Activated CD8-positive, alpha-beta memory T cell treated with anti-CD3 and anti-CD28 coated beads for 36 hours (primary cell): ENCODE data around the gene PSMG3. TPM values are rescaled to one million over a fixed set of nuclear protein-coding genes. Genes with fewer than 3 reads are reported as not detected.

Experiments used
- CTCF ChIA-PET: fragments of 350-600 bp; sonication (Branson Sonifier 250); formaldehyde crosslinking; loops from one replicate; lab custom pipeline; 2021; ENCODE audit warnings: antibody characterized with exemption; lab: Charles Lee
- POLR2A ChIA-PET: fragments of 350-600 bp; sonication (Branson Sonifier 250); formaldehyde crosslinking; loops from one replicate; lab custom pipeline; 2021; ENCODE audit warnings: antibody characterized with exemption; lab: Charles Lee
- total RNA-seq, 2 experiments: library from RNA; stranded (reverse); gene quantifications; one replicate each; pipeline ENCODE4 v1.2.3, GENCODE V29; 2021

Gene PSMG3
- total RNA-seq, 2 experiments from 2014 or later = 69.9 to 74.6 TPM

DNA sequence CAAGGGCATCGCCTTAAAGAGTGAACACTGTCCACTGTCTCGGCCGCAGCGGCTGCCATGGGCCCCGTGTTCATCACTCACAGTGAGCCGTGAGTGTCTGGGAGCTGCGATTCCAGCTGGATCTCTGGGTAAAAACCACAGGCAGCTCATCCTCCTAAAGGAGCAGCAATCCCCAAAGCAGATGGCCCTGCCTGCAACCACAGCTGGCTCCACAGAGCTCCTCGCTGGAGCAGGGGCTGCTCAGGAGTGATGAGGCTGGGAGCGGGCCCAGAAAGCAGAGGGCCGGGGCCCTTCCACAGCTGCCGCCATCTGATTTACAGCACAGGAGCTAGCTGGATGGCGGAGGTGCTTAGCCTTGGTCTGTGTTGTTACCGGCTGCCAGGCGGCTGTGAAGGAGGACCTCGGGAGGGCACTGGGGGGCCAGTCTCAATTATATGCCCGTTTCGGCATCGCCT lies 7.2 kb downstream of the PSMG3 start:
- POLR2A ChIA-PET = no interaction called here
- CTCF ChIA-PET = interaction anchor here (0.6 kb wide), 1 partner anchor 38 kb away, joined by 3 read pairs; no protein-coding TSS in a partner anchor

DNA sequence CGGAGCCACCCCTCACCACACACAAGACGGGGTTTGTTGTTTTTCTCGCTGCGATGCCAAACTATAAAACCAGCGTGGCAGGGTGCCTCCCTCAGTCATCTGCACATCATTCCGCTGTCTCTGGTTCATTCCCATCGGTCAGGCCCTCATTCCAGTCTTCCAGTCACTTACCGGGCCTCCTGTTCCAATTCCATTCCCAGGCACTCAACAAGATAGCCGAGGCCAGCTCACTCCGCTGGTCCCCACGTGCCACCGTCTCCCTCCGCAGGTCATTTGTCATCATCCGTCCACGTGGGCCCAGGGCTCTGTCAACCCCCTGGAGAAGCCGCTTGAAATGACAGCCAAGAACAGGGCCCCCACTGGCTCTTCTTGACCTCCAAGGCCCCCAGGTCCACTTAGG lies 7.7 kb downstream of the PSMG3 start:
- ChIA-PET CTCF (interaction anchor here (0.6 kb wide), 1 partner anchor 96 kb away, joined by 3 read pairs; no protein-coding TSS in a partner anchor), POLR2A (no interaction called here)

DNA sequence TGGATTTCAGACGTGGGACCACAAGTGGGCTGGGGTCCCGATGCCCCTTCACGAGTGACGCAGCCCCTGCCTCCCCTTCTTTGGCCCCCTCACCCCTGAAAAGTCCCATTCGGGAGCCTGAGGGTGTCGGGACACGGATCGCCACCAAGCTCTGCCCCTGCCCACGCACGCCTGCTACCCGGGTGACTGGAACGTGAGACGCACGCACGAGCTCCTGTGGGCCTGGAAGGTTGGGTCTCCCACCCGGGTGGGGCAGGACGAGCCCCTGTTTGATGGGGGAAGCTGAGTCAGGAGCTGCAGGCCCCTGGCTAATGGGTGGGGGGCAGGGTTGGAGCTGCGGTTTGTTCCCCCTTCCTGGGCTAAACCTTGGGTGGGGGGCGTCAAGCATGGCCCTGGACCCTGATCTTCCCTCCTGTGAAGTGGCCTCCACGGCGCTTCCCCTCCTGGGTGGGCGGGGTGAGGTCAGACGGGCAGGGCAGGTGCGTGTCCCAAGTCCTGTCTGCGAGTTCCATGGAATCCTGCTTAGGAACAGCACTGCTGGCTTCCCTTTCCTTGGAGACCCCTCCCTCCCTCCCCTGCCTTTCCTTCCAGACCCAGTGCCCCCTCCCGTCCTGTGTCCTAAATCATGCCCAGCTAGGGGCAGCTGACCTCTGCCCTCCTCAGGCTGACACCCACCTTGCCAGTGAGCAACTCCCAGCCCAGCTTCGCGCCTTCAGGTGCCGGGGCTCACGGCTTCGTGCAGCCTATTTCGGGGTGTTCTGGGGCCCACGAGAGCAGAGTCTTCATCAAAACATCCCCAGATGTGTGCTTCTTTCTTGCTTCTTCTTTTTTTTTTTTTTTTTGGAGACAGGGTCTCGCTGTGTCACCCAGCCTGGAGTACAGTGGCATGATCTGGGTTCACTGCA lies 8.5 kb downstream of the PSMG3 start:
- ChIA-PET POLR2A (no interaction called here), CTCF (interaction anchor here (0.6 kb wide), 1 partner anchor 95 kb away, joined by 3 read pairs; no protein-coding TSS in a partner anchor)

- ChIA-PET POLR2A (no interaction called here), CTCF (no interaction called here)
Observed at GRCh38 chr7:1560620-1561031, 9.2 kb downstream of the PSMG3 start.

GRCh38 chr7:1559626-1560590 lies 9.9 kb downstream of the PSMG3 start:
- POLR2A ChIA-PET = no interaction called here
- CTCF ChIA-PET = interaction anchor here (0.7 kb wide), 1 partner anchor 25 kb away, joined by 4 read pairs; no protein-coding TSS in a partner anchor

DNA sequence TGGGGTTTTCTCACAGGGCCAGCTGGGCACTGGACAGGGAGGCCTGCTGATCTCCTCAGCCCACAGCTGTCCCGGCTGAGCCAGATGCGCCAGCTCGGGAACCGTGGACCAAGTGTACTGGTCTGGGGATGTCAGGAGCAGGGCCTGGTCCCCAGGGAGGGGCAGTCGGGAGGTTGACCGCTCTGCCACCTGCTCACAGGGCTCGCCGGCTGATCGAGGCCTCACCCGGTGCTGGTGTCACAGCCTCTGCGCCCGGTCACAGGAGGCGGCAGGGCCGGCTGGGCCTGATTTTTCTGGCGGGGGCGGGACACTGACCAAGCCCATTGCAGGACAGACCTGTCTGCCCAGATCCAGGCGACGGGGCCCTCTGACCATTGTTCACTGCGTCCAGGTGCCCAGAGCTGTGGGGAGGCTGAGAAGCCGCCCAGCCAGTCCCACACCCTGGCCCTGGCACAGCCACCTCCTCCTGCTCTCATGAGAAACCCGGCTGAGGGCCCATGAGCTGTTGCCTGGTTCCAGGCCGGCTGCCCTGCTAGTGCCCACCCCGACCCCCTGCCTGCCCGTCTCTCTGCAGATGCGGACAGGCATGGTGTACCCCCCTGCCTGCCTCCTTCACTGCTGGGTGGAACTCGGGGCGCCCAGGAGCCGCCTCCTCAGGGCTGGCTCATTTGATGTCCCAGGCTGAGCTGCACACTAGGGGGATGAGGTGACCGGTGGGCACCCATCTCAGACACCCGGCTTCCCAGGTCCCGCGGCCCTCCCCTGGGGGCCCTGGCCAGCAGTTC lies 10.8 kb downstream of the PSMG3 start:
- CTCF ChIA-PET = interaction anchor here (0.7 kb wide), 1 partner anchor 24 kb away, joined by 4 read pairs; no protein-coding TSS in a partner anchor

DNA sequence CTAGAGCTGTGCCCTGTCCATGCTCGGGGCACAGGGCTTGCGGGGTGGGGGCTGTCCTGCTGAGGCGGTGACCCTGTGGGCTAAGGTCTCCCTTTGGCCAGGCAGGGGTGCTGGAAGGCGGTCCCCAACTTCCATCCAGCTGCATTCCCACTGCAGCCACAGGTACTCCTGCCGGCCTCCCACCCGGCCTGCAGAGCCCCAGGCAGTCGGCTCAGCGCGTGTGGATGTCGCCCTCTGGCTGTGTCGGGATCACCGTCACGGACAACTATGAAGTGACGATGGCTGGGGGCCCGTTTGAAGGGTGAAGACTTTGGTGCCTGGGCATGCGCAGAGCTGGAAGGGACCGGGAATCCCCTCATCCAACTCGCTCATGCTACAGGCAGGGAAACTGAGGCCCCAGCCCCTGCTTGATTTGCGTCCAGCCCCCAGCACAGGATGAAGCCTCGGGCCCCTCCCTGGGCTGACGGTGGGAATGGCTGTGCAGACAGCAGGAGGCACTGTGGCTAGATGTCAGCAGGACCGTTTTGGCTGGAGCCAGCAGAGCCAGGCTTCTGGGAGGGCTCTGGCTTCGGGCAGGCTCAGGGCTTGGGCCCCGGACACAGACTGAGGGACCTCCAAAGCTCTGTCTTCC lies 11.5 kb downstream of the PSMG3 start:
- ChIA-PET POLR2A (no interaction called here), CTCF (no interaction called here)

More for the DNA sequence above, 10.8 kb downstream of the PSMG3 start:
- POLR2A ChIA-PET = no interaction called here

DNA sequence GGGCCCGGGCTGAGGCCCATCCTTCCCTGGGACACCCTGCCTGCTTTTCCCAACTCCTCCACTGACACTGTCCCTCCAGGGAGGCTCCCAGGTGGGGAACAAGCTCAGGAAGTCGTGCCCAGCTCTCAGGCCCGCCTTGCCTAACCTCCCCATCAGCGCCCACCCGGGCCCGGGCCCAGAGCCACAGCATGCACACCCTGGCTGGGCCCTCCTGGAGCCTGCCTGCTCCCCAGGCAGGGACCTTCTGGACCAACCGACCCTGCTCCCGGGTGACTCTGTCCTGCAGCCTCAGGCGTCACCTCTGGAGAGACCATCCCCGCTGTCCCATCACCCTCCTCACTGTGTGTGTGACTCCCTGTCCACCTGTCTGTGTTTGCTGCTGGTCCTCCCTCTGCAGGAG lies 12.1 kb downstream of the PSMG3 start:
- POLR2A ChIA-PET = no interaction called here

GRCh38 chr7:1557006-1557405 lies 12.8 kb downstream of the PSMG3 start:
- ChIA-PET POLR2A (no interaction called here), CTCF (interaction anchor here (0.7 to 1.3 kb wide), 2 partner anchors 44 to 507 kb away, joined by 3 to 5 read pairs; no protein-coding TSS in a partner anchor)

More for the DNA sequence above, 12.1 kb downstream of the PSMG3 start:
- CTCF ChIA-PET = no interaction called here

DNA sequence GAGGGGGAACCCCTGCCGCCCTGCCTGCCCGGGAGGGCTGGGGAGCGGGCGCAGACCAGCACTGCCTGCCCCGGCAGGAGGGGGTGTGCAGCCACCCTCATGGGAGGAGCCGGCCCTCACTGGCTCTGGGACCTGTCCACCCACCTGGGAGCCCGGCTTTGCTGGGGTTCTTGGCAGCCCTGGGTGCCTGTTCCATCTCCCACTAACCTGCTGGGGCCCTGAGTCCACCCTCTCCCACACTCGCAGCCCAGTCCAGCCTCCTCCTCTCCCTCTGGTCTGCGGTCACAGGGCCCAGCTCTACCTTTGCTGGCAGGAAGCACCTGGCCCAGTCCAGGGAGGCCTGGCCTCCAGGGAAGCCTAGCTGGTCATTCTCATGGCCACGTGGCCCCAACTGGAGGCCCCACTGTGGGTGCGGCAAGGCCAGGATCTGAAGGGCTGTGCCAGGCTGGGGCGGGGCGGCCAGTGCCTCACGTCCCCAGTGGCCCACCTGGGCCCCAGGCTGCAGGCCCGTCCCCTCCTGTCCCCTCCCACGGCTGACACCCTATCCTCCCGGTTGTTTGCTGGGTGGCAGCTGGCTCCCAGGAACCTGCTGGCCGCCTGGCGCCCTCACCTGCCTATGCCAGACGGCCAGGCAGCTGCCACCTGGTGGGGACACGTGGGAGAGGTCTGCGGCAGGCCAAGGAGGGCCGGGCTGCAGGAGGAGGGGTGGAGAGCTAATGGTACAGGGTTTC lies 13.9 kb downstream of the PSMG3 start, which contains the start of gene TMEM184A:
TMEM184A (minus strand) TSS at position 393 of the 731 bp plus-strand sequence. CDS start 721 bp downstream, outside the sequence.
- ChIA-PET CTCF (interaction anchor here (0.7 to 1.3 kb wide), 3 partner anchors 15 to 508 kb away, joined by 3 to 5 read pairs (median 3); no protein-coding TSS in a partner anchor), POLR2A (no interaction called here)

DNA sequence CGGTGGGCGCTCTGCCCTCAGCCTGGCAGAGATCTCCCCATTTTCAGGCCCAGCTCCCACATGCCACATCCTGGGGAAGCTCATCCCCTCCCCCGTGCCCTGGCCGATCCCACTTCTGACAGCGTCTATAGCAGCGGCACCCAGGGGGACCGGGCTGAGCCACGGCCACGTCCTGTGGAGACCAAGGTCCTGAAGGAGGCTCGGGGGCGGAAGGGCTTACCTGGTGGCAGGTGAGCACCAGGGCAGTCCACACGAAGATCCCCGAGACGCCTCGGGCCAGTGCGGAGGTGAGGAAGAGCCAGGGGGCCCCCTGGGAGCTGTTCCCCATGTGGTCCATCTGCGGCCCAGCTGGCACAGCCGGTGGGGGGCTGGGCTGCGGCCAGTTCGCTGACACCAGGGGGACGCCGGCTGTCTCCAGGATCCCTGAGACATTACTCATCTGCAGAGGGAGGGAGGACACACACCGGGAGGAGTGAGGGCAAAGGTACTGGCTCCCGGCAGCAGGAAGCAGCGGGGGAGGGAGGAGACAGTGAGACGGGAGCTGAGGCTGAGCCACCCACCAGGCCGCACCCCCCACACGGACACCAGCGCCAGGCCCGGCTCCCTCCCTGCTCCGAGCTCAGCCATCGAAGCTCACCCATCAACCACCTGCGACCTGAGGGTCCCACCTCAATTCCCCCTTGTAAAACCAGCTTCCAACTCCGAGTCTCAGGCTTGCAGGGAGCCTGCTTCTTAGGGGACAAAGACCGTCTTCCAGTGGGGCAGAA lies 14.6 kb downstream of the PSMG3 start:
- ChIA-PET CTCF (interaction anchor here (1.0 to 1.3 kb wide), 2 partner anchors 15 to 42 kb away, joined by 3 read pairs; no protein-coding TSS in a partner anchor), POLR2A (no interaction called here)

DNA sequence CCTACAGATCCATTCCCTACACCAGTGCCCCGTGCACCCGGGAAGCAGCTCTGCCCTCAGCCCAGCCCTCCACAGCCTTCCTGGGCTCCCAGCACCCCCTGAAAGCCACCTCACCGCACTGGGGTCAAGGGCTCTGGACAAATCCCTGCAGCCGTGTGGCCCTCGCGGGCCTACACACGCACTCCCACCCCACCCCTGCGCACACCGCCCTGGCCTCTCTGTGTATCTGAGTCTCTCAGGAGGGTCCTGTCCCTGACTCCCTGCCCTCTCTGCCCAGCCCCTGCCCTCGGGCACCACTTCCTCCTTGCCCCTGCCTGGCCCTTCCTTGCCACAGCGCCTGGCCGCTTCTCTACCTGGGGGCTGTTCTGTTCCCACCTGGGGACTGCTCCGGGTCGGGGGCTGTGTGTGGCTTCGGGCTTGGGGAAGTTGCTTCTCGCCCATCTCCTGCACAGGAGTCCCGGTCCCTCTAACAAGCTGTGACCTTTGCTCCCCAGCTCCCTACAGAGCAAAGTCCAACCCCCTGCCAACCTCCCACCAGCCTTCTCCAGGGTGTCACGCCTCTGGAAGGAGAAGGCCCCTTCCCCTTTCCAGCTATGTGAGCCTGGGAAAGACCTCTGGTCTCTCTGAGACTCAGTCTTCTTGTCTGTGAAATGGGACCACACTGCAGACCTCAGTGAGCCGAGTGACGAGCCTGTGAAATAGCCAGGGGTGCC lies 15.3 kb downstream of the PSMG3 start:
- CTCF ChIA-PET = no interaction called here
- POLR2A ChIA-PET = no interaction called here

DNA sequence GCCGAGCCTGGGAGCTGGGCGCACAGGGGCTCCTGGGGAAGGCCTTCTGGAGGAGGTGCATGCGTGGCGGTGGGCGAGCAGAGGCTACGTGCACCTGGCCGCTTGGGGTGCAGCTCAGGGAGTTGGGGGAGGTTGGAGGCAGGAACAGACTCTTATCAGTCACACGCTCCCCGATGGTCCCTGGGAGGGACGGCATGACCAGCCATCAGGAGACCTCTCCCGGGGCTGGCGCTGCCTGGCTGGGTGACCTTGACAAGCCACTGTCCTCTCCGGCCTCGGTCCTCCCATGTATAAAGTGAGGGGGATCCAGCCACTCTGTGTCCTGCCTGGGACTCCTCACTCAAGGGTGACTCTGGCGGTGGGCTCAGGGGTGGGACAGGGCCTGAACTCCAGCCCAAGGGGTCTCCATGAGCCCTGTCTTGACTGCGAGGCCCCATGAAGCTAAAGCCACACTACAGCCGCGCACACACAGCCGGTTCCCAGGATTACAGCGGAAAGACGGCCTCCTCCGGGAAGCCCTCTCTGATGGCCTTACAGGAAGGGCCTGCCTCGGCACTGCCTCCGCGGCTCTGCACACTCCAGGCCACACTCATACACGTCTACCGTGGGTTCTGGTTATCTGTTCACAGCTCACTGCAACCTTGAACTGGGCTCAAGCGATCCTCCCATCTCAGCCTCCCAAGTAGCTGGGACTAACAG lies 16.2 kb downstream of the PSMG3 start:
- CTCF ChIA-PET = no interaction called here
- POLR2A ChIA-PET = no interaction called here

DNA sequence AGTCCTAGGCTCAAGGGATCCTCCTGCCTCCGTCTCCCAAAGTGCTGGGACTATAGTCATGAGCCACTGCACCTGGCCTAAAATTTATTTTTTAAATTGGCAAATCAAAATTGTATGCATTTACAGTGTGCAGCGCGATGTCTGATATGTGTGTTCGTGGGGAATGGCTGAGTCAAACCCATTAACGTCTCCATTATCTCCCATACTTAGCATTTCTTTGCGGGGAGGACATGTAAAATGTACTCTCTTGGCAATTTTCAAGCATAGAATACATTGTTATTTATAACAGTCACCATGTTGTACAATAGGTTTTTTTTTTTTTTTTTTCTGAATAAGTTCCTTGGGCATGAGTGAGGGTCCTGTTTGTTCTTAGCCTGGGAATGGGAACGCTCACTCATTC lies 17.6 kb downstream of the PSMG3 start:
- ChIA-PET POLR2A (no interaction called here), CTCF (no interaction called here)

- CTCF ChIA-PET = no interaction called here
- POLR2A ChIA-PET = no interaction called here
Observed at GRCh38 chr7:1550846-1551155, 19.0 kb downstream of the PSMG3 start.
